GM12892 (cell line): ENCODE results near the gene MAOA.

Experiments used
- POLR2A ChIP-seq: IDR thresholded peaks from 2 replicates; pipeline ENCODE4 v1.6.1; 2011; ENCODE audit warnings: low read depth, low read length, control low read depth
- POLR2AphosphoS5 ChIP-seq: IDR thresholded peaks from 2 replicates; pipeline ENCODE4 v1.6.1; 2011; ENCODE audit warnings: low read depth, low read length, control low read depth

- TF ChIP-seq POLR2A (no peak), POLR2AphosphoS5 (no peak)
These were observed 46.0 kb downstream of the MAOA start for GRCh38 chrX:43702079-43702524.
